Esophagus squamous epithelium (tissue), 4 donors: ENCODE results near the gene DNAH2.

ENCODE experiments used
- CTCF ChIP-seq, 6 experiments: fragments of 450-650 bp in 4 of 6; fragments of 200-600 bp in 2 of 6; sonication (generic) in 2 of 6; IDR thresholded peaks; one replicate each; pipeline ENCODE4 v1.5.1; 2016 to 2019; ENCODE audit warnings: antibody characterized with exemption in 6 of 6, mild to moderate bottlenecking in 4 of 6, moderate library complexity in 4 of 6
- POLR2A ChIP-seq, 4 donors: fragments of 450-650 bp; IDR thresholded peaks; one replicate each; pipeline ENCODE4 v1.6.1; 2017; ENCODE audit warnings: antibody characterized with exemption in 4 of 4, mild to moderate bottlenecking in 4 of 4, moderate library complexity in 3 of 4

DNA sequence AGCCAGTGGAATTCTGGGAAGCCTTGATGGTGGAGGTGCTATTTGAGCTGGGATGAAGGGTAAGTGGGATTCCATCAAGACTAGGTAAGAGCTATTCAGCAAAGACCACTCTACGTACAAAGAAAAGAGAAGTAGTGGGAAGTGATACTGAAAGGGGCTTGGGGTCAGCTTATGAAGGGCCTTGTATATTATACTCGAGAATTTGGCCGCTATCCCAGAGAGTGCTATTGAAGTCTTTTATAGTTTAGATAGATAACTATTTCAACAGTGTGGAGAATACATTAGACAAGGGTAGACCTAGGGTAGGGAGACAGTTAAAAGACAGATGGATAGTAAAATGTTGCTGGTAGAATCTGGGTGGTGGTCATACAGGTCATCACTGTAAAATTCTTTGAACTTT, 10.3 kb downstream of the DNAH2 start:
- TF ChIP-seq CTCF (IDR thresholded peaks at IDR 0.05) (no peak), POLR2A (IDR thresholded peaks at IDR 0.05) (no peak)
